DMS 273 treated with DMSO at 0.1 percent for 48 hours (cell line): ENCODE measurements around the gene ZC3H11A.
A peak's percentile ranks its signal among the peaks of the same experiment; 100 is the strongest.
"Not testable (repeated sequence)": the region's sequence is repeated elsewhere in the genome, so short reads cannot be mapped to it uniquely, and the experiment has no call there.

Experiments used
- DNase-seq: peaks from one replicate; lab custom pipeline; 2025; lab: John Stamatoyannopoulos, UW

Gene ZC3H11A

DNA sequence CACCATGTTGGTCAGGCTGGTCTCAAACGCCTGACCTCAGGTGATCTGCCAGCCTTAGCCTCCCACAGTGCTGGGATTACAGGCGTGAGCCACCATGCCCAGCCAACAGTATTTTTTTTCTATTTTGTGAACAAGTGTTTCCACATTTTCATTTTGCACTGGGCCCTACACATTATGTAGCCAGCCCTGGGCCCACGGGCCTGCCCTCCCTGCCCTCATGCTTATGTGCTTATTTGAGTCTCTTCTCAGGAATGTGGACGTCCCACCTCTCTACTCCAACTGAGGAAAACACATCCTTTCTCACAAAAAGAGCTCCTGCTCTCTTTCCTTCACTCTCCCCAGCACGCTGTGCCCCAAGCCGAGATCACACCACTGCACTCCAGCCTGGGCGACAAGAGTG, 13.5 kb upstream of the ZC3H11A start:
- DNase-seq = no peak

- no peak for DNase-seq
Observed at GRCh38 chr1:203789966-203790365, 5.5 kb upstream of the ZC3H11A start.

DNA sequence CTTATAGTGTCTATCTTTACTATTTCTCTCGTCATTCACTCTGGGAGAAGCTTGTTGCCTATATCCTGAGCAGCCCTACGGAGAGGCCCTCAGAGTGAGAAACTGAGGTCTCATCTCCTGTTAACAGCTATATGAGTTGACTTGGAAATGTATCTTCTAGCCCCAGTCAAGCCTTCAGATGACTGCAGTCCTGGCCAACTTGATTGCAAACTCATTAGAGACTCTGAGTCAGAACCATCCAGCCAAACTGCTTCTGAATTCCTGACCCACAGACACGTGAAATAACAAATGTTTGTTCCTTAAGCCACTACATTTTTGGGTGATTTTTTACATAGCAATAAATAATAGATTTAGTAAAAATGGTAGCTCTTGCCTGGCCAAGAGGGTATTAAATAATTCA, 3.9 kb upstream of the ZC3H11A start:
- no peak for DNase-seq

DNA sequence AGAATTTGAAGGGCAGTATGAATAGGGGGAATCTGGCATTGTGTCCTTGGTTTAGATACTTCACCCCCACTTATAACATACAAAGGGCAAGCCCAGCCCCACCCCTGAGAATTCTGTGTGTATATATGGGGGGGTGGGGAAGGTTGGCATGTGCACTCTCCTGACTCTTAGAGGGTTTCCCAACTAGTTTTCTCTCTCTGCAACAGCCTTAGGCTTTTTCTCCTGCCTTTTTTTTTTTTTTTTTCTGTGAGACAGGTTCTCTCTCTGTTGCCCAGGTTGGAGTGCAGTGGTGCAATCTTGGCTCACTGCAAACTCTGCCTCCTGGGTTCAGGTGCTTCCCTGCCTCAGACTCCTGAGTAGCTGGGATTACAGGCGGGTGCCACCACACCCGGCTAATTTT, 2.9 kb upstream of the ZC3H11A start:
- no peak for DNase-seq

GRCh38 chr1:203793561-203793960, 1.9 kb upstream of the ZC3H11A start:
- not testable (repeated sequence) for DNase-seq

DNA sequence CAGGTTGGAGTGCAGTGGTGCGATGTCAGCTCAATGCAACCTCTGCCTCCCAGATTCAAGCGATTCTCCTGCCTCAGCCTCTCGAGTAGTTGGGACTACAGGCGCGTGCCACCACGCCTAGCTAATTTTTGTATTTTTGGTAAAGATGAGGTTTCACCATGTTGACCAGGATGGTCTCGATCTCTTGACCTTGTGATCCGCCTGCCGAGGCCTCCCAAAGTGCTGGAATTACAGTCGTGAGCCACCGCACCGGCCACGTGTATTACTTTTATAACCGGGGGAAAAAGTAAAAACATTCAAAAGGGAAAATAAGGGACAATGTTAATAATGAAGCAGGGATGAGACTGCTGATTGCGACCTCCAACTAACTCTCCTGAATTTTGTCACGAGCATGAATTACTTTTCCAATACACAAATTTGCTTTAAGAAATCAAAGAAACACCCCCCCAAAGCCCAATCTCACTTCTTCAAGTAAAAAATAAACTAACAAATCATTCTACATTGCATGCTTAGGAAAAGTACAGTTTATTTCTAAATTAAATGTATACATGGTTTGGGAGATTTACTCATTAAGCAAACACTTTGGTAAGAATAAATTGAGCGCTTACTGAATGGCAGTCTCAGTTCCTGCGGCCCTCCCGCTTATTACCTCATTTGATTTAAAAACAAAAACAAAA, 521 bp upstream of the ZC3H11A start:
- no peak for DNase-seq

- DNase-seq = no peak
Observed at GRCh38 chr1:203796236-203796605, 798 bp downstream of the ZC3H11A start.

DNA sequence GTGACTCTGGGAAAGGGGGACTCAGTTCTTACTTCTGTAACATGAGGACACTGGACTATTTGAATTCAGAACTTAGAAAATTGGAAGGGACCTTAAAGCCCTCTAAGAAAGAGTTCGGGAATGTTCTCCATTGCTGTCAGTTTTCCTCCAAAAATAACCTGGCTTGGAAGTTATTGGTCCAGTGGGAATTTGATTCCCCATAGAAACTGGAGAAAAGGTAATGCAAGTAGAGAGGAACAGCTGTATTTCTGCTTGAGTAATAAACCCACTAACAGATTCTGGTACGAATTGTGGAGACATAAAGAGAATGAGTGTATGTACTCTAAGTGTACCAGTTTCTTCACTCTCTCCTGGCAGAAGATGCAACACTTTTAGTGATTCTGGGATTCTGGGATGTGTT, 1.8 kb downstream of the ZC3H11A start:
- no peak for DNase-seq

GRCh38 chr1:203797948-203798655, 2.7 kb downstream of the ZC3H11A start:
- no peak for DNase-seq

DNA sequence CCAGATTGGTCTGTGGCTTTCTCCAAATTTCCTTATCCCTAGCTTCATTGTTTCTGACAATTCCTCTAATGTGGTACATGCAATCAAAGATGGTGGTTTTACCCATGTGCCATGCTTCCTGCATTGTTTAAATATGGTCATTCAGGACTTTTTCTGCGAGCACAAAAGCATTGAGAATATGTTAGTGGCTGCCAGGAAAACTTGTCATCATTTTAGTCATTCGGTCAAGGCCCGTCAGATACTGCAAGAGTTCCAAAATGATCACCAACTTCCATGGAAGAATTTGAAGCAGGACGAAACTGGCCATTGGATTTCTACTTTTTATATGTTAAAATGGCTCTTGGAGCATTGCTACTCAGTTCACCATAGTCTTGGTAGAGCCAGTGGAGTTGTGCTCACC, 3.7 kb downstream of the ZC3H11A start:
- DNase-seq = no peak

DNA sequence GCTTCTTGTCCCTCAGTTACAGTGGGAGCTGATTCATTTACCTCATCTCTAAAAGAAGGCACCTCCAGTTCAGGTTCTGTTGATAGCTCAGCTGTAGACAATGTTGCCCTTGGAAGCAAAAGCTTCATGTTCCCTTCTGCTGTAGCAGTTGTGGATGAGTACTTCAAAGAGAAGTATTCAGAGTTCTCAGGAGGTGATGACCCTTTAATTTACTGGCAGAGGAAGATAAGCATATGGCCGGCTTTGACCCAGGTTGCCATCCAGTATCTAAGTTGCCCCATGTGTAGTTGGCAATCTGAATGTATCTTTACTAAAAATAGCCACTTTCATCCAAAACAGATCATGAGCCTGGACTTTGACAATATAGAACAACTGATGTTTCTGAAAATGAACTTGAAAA, 4.5 kb downstream of the ZC3H11A start:
- DNase-seq = peak; percentile 25

DNA sequence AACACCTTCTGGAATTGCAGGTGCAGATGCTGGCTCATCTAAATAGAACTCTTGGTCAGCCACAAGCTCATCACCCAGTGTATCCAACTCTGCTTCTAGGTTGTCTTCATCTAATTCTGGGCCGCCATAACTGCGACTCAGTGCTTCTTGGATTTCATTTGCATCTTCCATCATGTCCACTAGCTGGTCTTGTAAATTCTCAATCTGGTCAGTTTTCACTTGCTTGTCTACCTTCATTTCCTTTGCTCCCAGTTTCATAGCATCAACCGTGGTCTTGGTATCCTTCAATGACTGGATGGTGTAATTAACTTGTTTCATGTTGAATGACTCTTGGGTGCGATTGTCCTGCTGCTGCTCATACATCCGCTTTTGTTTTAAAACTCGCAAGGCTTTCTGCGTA, 10.3 kb downstream of the ZC3H11A start:
- DNase-seq = no peak

DNA sequence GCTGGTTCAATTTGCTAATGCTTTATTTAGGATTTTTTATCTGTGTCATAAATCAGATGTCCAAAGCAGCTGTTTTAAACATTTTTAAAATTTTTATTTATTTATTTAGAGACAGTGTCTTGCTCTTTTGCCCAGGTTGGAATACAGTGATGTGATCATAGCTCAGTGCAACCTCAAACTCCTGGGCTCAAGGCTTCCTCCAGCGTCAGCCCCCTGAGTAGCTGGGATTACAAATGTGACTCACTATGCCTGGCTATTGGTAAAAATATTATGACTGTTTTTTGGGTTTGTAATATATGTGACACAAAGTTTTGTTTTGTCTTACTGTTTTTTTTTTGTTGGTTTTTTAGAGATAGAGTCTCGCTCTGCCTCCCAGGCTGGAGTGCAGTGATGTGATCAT, 11.8 kb downstream of the ZC3H11A start:
- no peak for DNase-seq

DNA sequence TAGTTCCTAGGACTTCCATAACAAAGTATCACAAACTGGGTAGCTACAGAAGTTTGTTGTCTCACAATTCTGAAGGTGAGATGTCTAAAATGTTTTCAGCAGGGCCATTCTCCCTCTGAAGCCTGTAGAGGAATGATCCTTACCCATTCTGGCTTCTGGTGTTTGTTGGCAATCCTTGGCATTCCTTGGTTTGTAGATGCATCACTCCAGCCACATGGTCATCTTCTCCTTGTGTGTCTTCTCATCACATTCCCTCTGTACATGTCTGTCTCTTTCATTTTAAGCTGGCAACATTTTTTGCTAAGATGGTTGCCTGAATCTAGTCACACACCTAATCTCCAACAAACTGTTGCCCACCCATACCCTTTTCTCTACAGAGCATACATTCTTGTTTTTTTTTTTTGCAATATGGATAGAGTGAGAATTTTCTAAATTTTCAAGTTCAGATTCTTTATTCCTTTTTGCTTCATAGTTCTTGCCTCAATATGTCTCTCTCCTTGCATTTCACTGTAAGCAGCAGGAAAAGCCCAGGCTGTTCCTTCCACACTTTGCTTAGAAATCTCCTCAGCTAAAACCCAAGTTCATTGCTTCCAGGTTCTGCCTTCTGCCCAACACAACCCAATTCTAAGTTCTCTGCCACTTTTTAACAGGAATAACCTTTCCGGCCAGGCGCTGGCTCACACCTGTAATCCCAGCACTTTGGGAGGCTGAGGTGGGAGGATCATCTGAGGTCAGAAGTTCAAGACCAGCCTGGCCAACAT, 18.3 kb downstream of the ZC3H11A start:
- no peak for DNase-seq

DNA sequence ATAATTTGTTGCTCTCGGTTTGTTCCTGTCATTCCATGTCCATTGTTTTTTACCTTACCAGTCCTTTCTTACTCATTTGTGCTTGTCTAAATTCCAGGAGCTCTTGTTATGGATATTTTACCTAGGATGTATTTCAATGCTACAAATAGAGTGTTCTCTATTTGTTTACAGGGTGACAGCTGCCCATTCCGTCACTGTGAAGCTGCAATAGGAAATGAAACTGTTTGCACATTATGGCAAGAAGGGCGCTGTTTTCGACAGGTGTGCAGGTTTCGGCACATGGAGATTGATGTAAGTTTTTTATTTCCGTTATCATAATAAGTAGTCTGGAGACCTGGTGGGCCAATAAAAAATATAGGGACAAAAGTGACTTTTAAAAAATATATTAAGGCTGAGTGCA, 23.0 kb downstream of the ZC3H11A start:
- no peak for DNase-seq

DNA sequence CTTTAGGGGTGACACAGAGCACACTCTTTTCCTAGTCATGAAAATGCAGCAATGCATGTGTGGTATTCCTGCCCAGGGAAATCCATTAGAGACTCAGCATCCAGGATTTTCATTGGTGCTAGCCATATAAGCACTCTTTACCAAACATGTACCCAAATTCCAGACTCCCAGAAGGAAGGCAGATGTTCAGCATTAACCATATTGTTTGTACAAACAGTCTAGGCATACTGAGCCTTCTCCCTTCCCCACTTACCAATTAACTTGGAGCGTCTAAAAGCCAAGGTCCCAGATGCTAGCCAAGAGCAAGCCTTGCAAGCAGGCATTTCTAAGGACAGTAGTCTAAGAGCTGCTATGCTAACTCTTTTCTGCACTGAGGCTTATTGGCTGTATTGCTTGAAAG, 27.9 kb downstream of the ZC3H11A start:
- peak; percentile 34 for DNase-seq

DNA sequence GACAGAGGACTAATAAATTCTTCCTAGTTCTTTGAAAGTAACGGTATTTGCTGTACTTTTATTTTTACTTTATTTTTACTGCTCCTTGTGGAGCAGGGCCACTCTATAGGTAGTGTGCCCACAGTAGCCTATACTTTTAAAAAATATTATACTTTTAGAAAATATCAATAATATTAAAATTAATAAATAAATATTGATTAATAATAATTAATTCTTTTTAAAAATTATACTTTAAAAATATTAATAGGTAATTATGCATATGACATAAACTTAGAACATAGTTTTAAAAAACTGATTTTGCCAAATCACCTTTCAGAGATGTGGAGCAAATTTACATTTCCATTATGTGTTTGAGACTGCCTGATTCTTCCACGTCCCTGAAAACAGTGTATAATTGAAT, 30.8 kb downstream of the ZC3H11A start:
- DNase-seq = no peak

GRCh38 chr1:203828002-203828401, 32.6 kb downstream of the ZC3H11A start:
- no peak for DNase-seq

- no peak for DNase-seq
Observed at GRCh38 chr1:203828503-203828902, 33.1 kb downstream of the ZC3H11A start.

DNA sequence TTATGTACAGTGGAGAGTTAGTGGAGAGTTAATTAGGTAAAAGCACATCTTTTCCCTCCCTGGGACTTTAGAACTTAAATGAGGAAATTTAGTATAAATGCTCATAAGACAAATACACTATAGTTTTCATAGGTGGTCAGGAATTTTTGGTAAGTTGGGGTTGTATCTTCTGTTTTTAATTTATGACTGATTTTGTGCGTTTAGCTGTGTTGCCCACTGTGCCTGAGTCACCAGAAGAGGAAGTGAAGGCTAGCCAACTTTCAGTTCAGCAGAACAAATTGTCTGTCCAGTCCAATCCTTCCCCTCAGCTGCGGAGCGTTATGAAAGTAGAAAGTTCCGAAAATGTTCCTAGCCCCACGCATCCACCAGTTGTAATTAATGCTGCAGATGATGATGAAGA, 33.8 kb downstream of the ZC3H11A start:
- not testable (repeated sequence) for DNase-seq

GRCh38 chr1:203835476-203835875, 40.1 kb downstream of the ZC3H11A start:
- no peak for DNase-seq

GRCh38 chr1:203839081-203839480, 43.7 kb downstream of the ZC3H11A start:
- DNase-seq = no peak

GRCh38 chr1:203840208-203840808, 44.9 kb downstream of the ZC3H11A start:
- DNase-seq = no peak
